Panc1 (cell line): ENCODE measurements around the gene TRIB2.

ENCODE experiments used
- CTCF ChIP-seq: fragments of 450-650 bp; IDR thresholded peaks from 2 replicates; pipeline ENCODE4 v1.5.1; 2017; ENCODE audit warnings: mild to moderate bottlenecking
- POLR2AphosphoS5 ChIP-seq: IDR thresholded peaks from 2 replicates; pipeline ENCODE4 v1.6.1; 2012; ENCODE audit warnings: mild to moderate bottlenecking, low read depth, low read length, moderate library complexity
- REST ChIP-seq, 2 experiments: IDR thresholded peaks; 2 replicates each; pipeline ENCODE4 v1.6.1; 2011 to 2012; ENCODE audit warnings: low read depth in 2 of 2, control low read depth in 1 of 2, low read length in 1 of 2, mild to moderate bottlenecking in 1 of 2, moderate library complexity in 1 of 2; ENCODE audit not compliant: insufficient read depth in 1 of 2
- SIN3A ChIP-seq: IDR thresholded peaks from 2 replicates; pipeline ENCODE4 v1.6.1; 2012; ENCODE audit warnings: low read depth, mild to moderate bottlenecking, low read length, moderate library complexity, borderline replicate concordance; ENCODE audit not compliant: insufficient read depth

- TF ChIP-seq REST (IDR thresholded peaks at IDR 0.05; ENCODE audit: insufficient read depth in 1 of 2, low read depth in 2 of 2, low read length in 1 of 2) (no peak), CTCF (no peak), SIN3A (no peak), POLR2AphosphoS5 (no peak)
Observed at GRCh38 chr2:12739721-12740254, 23.1 kb downstream of the TRIB2 start.
